ENCODE results near the gene ATP2A3. TPM values are rescaled to one million over a fixed set of nuclear protein-coding genes. Genes with fewer than 3 reads are reported as not detected.

The ATP2A3 gene
- total RNA-seq, 1 experiment from 2014 or later = 13.3 TPM

DNA sequence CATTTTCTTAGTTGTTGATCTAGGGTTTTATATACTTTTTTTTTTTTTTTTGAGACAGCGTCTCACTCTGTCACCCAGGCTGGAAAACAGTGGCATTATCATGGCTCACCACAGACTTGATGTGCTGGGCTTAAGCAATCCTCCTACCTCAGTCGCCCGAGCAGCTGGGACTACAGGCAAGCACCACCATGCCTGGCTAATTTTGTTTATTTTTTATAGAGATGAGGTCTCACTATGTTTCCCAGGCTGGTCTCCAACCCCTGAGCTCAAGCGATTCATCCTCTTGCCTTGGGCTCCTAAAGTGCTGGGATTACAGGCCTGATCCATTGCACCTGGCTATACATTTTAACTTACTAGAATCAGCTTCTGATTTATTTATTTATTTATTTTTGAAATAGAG lies 34.2 kb upstream of the ATP2A3 start:
- no peaks in the 10 kb centered on the region for H3K4me1 ChIP-seq (ENCODE audit: insufficient read depth, low read length)
- H2BK15ac ChIP-seq (ENCODE audit: low read depth, low read length) = no peak overlapping the region
- no CpG with 5 or more reads among the region's 4 CpGs for WGBS (ENCODE audit: extremely low coverage, insufficient read length, low lambda C conversion rate)
- no peak overlapping the region for H3K27ac Mint-ChIP-seq
- H4K91ac ChIP-seq (ENCODE audit: insufficient read length, low read depth, low read length) = no peak overlapping the region
- H2BK120ac ChIP-seq (ENCODE audit: low read depth, low read length, poor library complexity, severe bottlenecking) = no peak overlapping the region
- no peak overlapping the region for H2AFZ ChIP-seq (ENCODE audit: low read length)
- H3K23ac ChIP-seq (ENCODE audit: insufficient read length, low read depth, low read length) = no peak overlapping the region
- no peak overlapping the region for H3K27ac ChIP-seq (ENCODE audit: insufficient read length, low read depth, low read length)
- H2AK5ac ChIP-seq (ENCODE audit: insufficient read length, low read length) = no peak overlapping the region
- H3K27me3 Mint-ChIP-seq (ENCODE audit: low read depth) = peaks cover 9% of the 10 kb centered on the region
- H3T11ph ChIP-seq (ENCODE audit: low read length) = no peak overlapping the region
- H2BK20ac ChIP-seq (ENCODE audit: low read depth, low read length, poor library complexity, severe bottlenecking) = peak overlapping the region; percentile 30
- H3K4me3 Mint-ChIP-seq = no peak overlapping the region
- H3K14ac ChIP-seq (ENCODE audit: insufficient read depth, low read length) = no peak overlapping the region
- H4K20me1 ChIP-seq (ENCODE audit: control insufficient read depth, insufficient read depth, insufficient read length) = no peaks in the 10 kb centered on the region
- H2BK12ac ChIP-seq (ENCODE audit: insufficient read length, low read depth, low read length) = no peak overlapping the region
- no peak overlapping the region for H3K9ac ChIP-seq (ENCODE audit: extremely low read depth, insufficient read length, low read length)
- no peaks in the 10 kb centered on the region for H3K27me3 ChIP-seq (ENCODE audit: insufficient read depth, low read length)
- no peak overlapping the region for H3K4me2 ChIP-seq (ENCODE audit: insufficient read depth, insufficient read length, low read length)
- H3K4me1 Mint-ChIP-seq = peaks cover 7 to 12% of the 10 kb centered on the region in 2 experiments
- no peak overlapping the region for H3K56ac ChIP-seq (ENCODE audit: insufficient read length, low read depth, low read length)
- no peaks in the 10 kb centered on the region for H3K79me1 ChIP-seq (ENCODE audit: insufficient read depth, low read depth, low read length, poor library complexity, severe bottlenecking)
- TF ChIP-seq, protein P1, sequence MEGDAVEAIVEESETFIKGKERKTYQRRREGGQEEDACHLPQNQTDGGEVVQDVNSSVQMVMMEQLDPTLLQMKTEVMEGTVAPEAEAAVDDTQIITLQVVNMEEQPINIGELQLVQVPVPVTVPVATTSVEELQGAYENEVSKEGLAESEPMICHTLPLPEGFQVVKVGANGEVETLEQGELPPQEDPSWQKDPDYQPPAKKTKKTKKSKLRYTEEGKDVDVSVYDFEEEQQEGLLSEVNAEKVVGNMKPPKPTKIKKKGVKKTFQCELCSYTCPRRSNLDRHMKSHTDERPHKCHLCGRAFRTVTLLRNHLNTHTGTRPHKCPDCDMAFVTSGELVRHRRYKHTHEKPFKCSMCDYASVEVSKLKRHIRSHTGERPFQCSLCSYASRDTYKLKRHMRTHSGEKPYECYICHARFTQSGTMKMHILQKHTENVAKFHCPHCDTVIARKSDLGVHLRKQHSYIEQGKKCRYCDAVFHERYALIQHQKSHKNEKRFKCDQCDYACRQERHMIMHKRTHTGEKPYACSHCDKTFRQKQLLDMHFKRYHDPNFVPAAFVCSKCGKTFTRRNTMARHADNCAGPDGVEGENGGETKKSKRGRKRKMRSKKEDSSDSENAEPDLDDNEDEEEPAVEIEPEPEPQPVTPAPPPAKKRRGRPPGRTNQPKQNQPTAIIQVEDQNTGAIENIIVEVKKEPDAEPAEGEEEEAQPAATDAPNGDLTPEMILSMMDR (conservative IDR thresholded peaks at IDR 0.05) = no peak
- H3K9me3 Mint-ChIP-seq = peaks cover 3% of the 10 kb centered on the region in 2 experiments; a peak in 3 of 5 replicates
- H4K5ac ChIP-seq (ENCODE audit: insufficient read length, low read depth, low read length) = no peak overlapping the region
- no peak overlapping the region for H3K18ac ChIP-seq (ENCODE audit: insufficient read length, low read depth, low read length)
- no peaks in the 10 kb centered on the region for H3K9me3 ChIP-seq (ENCODE audit: control insufficient read depth, low read depth, low read length)
- H4K8ac ChIP-seq (replicated peaks; ENCODE audit: insufficient read length, low read depth, low read length) = no peak overlapping the region
- H3K4ac ChIP-seq (ENCODE audit: low read depth, low read length) = no peak overlapping the region
- H3K79me2 ChIP-seq (ENCODE audit: insufficient read depth, low read length) = no peaks in the 10 kb centered on the region
- no peak for DNase-seq
- H3K23me2 ChIP-seq (ENCODE audit: insufficient read length, low read depth, low read length, poor library complexity, severe bottlenecking) = no peaks in the 10 kb centered on the region
- H3K36me3 Mint-ChIP-seq (ENCODE audit: insufficient read depth in 1 of 3, low read depth in 3 of 3) = no peaks in the 10 kb centered on the region
- H2BK5ac ChIP-seq (ENCODE audit: insufficient read length, low read length) = no peak overlapping the region

Measured in H9 (cell line).